ENCODE results near the gene TSHZ2. TPM values are rescaled to one million over a fixed set of nuclear protein-coding genes. Genes with fewer than 3 reads are reported as not detected.

TSHZ2 gene
- total RNA-seq, 3 donors from 2014 or later (not counting 1 experiment from before 2014, with no cell fraction given) = 1.8 to 1.9 TPM; not detected in 1

DNA sequence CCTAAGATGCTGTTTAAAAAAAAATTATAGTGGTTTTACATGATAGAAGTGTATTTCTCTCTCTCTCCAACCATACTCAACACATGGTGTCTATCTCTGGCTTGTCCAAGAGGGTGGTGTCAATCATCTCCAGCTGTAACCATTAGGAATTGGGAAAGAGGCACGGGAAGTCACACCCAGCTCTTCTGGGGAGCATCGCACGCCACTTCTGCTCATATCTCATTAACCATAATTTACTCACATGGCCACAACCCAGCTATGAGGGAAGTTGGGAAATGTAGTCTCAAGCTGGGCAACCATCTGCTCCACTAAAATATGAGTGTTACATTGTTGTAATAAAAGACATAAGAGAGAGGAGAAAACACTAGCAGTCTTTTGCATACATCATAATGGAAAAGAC lies 30.4 kb upstream of the TSHZ2 start:
- Histone ChIP-seq H3K27ac (ENCODE audit: low read length) (no peak overlapping the region), H3K36me3 (ENCODE audit: control insufficient read depth, insufficient read depth, low read length) (no peaks in the 10 kb centered on the region), H3K9me3 (ENCODE audit: control insufficient read depth, insufficient read depth, low read length) (no peaks in the 10 kb centered on the region), H3K4me1 (ENCODE audit: control insufficient read depth, insufficient read depth, low read length) (no peaks in the 10 kb centered on the region), H3K4me3 (ENCODE audit: low read length) (no peak overlapping the region), H3K27me3 (ENCODE audit: control insufficient read depth, insufficient read depth, low read length) (no peaks in the 10 kb centered on the region)
- ATAC-seq (no peak), DNase-seq (no peak)
- H3K4me3 Mint-ChIP-seq = no peak overlapping the region
- TF ChIP-seq, protein P1, sequence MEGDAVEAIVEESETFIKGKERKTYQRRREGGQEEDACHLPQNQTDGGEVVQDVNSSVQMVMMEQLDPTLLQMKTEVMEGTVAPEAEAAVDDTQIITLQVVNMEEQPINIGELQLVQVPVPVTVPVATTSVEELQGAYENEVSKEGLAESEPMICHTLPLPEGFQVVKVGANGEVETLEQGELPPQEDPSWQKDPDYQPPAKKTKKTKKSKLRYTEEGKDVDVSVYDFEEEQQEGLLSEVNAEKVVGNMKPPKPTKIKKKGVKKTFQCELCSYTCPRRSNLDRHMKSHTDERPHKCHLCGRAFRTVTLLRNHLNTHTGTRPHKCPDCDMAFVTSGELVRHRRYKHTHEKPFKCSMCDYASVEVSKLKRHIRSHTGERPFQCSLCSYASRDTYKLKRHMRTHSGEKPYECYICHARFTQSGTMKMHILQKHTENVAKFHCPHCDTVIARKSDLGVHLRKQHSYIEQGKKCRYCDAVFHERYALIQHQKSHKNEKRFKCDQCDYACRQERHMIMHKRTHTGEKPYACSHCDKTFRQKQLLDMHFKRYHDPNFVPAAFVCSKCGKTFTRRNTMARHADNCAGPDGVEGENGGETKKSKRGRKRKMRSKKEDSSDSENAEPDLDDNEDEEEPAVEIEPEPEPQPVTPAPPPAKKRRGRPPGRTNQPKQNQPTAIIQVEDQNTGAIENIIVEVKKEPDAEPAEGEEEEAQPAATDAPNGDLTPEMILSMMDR (IDR thresholded peaks at IDR 0.05) = no peak
- no CpG with 5 or more reads among the region's 3 CpGs for whole genome bisulfite sequencing (ENCODE audit: insufficient coverage)
- H3K36me3 Mint-ChIP-seq = no peaks in the 10 kb centered on the region
- intact Hi-C loops (cut with micrococcal nuclease) = no loop called here
- H3K4me1 Mint-ChIP-seq = no peaks in the 10 kb centered on the region
- no peak overlapping the region for H3K27ac Mint-ChIP-seq
- H3K27me3 Mint-ChIP-seq (ENCODE audit: low read depth in 2 of 2) = peaks cover 9 to 10% of the 10 kb centered on the region in 2 donors
- H3K9me3 Mint-ChIP-seq = no peaks in the 10 kb centered on the region

DNA sequence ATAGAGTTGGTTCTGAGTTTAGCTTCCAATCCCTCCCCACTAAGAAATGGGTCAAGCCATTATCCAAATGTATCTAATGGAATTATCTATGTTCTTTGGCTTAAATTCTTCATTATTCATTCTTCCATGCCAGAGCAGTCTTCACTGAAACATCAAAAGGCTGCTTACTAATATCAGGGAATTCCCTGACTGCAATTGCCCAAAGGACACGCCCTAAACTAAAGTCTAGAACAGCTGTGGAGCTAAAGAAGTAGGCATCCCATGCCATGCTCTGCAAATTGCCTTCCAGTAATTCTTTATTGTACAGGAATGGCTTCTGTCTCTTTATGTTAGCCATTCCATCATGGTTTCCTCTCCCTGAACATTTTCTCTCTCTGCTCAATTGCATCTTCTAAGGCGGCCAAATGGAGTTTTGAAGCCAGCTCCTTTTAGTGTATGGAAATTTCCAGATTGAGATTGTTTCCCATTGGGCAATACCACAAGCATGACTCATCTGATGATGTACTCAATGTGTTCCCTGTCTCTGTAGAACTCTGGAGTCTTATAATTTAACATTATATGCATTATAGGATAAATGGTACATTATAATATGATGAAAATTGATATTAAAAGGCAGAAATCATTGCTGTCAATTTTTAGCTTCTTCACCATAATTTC lies 28.8 kb upstream of the TSHZ2 start:
- Histone ChIP-seq H3K27ac (ENCODE audit: low read length) (no peak overlapping the region), H3K4me3 (ENCODE audit: low read length) (no peak overlapping the region), H3K4me1 (ENCODE audit: control insufficient read depth, insufficient read depth, low read length) (no peaks in the 10 kb centered on the region), H3K36me3 (ENCODE audit: control insufficient read depth, insufficient read depth, low read length) (no peaks in the 10 kb centered on the region), H3K9me3 (ENCODE audit: control insufficient read depth, insufficient read depth, low read length) (no peaks in the 10 kb centered on the region), H3K27me3 (ENCODE audit: control insufficient read depth, insufficient read depth, low read length) (no peaks in the 10 kb centered on the region)
- Mint-ChIP-seq H3K36me3 (no peaks in the 10 kb centered on the region), H3K4me1 (no peaks in the 10 kb centered on the region), H3K4me3 (no peak overlapping the region), H3K27ac (no peak overlapping the region), H3K9me3 (no peaks in the 10 kb centered on the region), H3K27me3 (ENCODE audit: low read depth in 2 of 2) (peaks cover 3 to 10% of the 10 kb centered on the region in 2 donors)
- TF ChIP-seq, protein P1 (IDR thresholded peaks at IDR 0.05) = no peak
- DNase-seq = no peak
- 75% methylated on average over 2 of the region's 2 CpGs for WGBS (ENCODE audit: insufficient coverage)
- intact Hi-C loops (cut with micrococcal nuclease) = no loop called here
- ATAC-seq = no peak

DNA sequence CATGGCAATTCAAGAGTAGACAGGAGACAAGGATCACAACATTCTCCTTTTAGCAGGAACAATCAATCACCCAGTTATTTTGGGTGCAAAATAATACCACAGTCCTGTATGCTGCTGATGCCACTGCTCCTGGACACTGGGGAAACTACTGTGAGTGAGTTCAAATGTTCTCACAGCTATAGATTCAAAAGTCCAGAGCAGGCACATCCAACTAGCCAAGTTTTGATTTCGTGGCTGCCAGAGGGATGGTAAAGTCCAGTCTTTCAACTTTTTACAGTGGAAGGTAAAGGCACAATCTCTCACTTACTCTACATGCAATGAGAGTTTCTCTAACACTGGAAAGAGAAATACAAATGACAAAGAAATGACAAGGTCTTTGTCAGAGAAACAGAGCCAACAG lies 26.9 kb upstream of the TSHZ2 start:
- TF ChIP-seq, protein P1 (IDR thresholded peaks at IDR 0.05) = no peak
- Histone ChIP-seq H3K4me1 (ENCODE audit: control insufficient read depth, insufficient read depth, low read length) (no peaks in the 10 kb centered on the region), H3K27me3 (ENCODE audit: control insufficient read depth, insufficient read depth, low read length) (no peaks in the 10 kb centered on the region), H3K4me3 (ENCODE audit: low read length) (no peak overlapping the region), H3K27ac (ENCODE audit: low read length) (no peak overlapping the region), H3K36me3 (ENCODE audit: control insufficient read depth, insufficient read depth, low read length) (no peaks in the 10 kb centered on the region), H3K9me3 (ENCODE audit: control insufficient read depth, insufficient read depth, low read length) (peaks cover 3% of the 10 kb centered on the region)
- ATAC-seq (no peak), DNase-seq (no peak)
- Mint-ChIP-seq H3K36me3 (no peaks in the 10 kb centered on the region), H3K27ac (no peak overlapping the region), H3K27me3 (ENCODE audit: low read depth in 2 of 2) (peaks cover 3 to 10% of the 10 kb centered on the region in 2 donors), H3K4me1 (no peaks in the 10 kb centered on the region), H3K4me3 (no peak overlapping the region), H3K9me3 (no peaks in the 10 kb centered on the region)
- intact Hi-C loops (cut with micrococcal nuclease) = no loop called here
- 38% methylated on average over 1 of the region's 1 CpG for WGBS (ENCODE audit: insufficient coverage)
